ENCODE results near the gene TEDDM1.

The TEDDM1 gene

DNA sequence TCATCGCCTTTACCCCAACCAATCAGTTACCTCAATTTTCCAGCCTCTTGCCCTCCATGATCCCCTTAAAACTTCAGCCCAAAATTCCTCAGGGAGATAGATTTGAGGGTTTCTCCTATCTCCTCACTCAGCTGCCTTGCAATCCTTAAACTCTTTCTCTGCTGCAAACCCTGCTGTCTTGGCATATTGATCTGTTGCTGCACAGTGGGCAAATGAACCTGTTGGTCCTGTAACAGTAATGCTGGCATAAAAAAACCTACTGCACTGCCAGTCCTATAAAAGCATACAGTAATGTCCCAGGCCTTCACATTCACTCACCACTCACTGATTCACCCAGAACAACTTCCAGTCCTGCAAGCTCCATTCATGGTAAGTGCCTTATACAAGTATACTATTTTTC is 5.1 kb upstream of the TEDDM1 start:
- TF ChIP-seq, protein P1, sequence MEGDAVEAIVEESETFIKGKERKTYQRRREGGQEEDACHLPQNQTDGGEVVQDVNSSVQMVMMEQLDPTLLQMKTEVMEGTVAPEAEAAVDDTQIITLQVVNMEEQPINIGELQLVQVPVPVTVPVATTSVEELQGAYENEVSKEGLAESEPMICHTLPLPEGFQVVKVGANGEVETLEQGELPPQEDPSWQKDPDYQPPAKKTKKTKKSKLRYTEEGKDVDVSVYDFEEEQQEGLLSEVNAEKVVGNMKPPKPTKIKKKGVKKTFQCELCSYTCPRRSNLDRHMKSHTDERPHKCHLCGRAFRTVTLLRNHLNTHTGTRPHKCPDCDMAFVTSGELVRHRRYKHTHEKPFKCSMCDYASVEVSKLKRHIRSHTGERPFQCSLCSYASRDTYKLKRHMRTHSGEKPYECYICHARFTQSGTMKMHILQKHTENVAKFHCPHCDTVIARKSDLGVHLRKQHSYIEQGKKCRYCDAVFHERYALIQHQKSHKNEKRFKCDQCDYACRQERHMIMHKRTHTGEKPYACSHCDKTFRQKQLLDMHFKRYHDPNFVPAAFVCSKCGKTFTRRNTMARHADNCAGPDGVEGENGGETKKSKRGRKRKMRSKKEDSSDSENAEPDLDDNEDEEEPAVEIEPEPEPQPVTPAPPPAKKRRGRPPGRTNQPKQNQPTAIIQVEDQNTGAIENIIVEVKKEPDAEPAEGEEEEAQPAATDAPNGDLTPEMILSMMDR (conservative IDR thresholded peaks at IDR 0.05): no peak
- no peak overlapping the region for H3K27ac ChIP-seq

DNA sequence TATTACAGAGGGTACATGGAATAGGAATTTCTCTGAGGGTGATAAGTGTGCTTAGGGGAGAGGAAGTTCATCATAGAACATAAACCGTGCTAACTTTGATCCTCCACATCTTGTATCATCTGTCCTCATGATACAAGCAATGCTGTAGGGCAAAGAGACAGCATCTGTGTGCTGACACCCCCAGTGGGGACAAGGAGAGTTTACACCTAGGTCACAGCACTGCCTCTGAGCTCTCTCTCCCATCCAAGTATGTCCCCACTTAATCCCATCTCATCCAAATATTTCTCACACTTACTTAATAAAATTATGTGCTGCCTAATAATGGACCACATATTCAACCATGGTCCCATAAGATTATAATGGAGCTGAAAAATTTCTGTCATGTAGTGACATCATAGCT is 4.3 kb upstream of the TEDDM1 start:
- H3K27ac ChIP-seq: no peak overlapping the region
- TF ChIP-seq, protein P1 (conservative IDR thresholded peaks at IDR 0.05): no peak

DNA sequence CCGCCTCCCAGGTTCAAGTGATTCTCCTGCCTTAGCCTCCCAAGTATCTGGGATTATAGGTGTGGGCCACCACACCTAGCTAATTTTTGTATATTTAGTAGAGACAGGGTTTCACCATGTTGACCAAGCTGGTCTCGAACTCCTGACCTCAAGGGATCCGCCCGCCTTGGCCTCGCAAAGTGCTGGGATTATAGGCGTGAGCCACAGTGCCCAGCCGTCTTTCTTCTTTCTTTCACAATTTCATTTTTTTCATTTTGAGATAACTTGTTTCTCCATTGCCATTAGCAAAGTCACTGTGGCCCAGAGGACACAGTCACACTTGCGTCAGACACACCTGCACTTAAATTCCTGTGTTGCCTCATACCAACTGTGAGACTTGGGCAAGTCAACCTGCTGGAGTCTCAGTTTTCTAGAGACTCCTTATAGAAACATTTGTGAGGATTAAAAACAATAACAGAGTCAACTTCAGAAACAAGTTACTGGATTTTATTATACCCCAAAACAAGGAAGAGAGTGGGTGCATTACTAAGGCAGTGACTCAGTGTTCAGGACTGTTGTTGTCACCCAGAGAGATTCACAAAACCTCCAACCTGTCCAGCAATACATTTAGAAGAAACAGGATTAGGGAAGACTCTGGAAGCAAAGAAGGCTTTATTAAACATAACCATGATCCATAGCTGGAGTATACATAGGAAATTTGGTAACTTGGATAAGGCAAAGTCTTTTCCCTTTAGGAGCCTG is 2.6 kb downstream of the TEDDM1 start:
- TF ChIP-seq, protein P1 (conservative IDR thresholded peaks at IDR 0.05): no peak

DNA sequence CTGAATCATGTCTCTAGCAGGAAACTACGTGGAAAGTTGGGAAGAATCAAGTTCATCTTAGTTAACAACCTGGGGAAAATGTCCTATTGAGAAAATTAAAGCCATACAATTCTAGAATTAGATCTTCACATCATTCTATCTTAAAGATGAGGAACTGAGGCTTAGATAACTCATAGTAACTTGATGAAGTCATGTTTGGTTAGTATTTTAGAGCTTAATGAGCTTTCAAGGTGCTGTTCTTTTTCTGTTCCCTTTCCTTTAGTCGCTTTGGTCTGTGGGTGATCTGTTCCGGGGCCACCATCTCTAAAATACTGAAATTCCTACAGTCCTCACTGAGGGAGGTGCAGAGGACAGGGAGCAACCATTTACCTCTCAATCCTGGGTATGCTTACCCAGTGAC is 4.6 kb downstream of the TEDDM1 start:
- TF ChIP-seq, protein P1 (conservative IDR thresholded peaks at IDR 0.05): no peak
- no peak overlapping the region for H3K27ac ChIP-seq

More for the DNA sequence above, 2.6 kb downstream of the TEDDM1 start:
- H3K27ac ChIP-seq: no peak overlapping the region

DNA sequence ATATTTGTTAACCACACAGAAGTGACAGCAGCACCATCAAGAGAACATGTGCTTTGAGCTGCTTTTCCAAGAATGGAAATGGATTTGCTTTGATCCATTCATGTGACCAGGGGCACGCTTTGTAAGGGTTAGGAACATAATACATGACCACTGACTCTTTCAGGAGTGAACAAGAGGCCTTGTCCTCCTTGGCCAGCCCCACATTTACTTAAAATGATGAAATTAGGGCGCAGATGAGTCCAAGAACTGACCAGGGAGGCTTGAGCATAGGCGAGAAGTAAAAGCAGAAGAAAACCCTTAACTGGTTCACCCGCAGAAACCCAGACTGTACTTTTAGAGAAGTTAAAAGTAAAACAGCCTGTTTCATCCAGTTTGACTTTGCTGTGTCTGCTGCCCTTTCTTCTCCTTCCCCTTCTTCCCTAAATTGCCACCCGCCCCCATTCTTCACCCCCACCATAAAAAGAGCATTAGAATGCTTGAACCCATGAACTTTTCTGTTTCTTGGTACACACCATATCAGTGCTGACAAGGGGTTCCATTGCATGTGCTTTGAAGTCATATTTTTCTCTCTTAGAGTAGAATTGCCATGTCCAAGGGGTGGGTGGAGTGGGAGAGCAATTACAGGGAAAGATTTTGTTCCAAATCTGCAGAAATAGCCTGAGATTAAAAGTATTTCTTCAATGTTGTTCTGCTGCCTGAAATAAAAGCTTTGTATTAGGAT is 6.3 kb downstream of the TEDDM1 start:
- H3K27ac ChIP-seq: no peak overlapping the region
- TF ChIP-seq, protein P1 (conservative IDR thresholded peaks at IDR 0.05): no peak

DNA sequence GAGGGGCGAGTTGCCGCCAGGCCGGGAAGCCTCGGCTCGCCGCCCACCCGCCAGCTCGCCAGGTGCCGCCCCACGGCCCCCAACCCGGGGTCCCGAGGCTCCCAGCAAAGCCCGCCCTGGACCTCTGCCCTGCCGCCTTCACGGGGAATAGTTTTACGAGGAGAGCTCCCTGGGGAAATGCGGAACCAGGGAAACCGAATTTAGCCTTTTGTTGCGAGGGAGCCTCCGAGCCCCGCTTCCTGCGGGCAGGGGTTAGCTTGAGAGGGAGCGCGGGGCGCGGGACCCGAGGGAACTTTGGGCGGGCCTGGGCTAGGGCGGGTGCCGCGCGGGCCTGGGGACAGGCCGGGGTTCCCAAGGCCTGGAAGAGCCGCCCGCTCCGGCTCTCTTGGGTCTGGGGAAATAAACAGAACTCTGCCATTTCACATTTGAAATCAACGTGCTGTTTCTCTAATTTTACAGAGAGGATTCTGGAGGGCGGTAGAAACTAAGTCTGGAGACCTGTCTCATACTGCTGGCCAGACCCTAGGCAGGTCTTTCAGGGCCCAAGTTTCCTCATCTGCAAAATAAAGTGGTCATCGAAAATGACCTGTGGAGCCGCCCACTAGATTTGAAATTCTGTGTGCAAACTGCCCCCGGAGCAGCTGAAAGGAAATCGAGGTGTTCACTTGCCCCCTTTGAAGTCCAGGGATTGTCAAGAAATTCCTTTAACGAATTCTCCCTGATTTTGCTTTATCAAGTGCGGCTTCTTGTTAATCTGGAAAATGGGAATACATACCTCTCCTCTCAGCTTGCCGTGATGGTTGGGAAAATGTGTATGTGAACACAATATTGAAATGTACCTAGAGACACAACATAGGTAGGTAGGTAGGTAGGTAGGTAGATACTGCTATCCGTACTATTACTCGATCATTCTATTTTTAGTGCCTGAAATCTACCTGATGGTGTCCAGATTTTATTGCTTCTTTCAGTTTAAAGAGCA is 8.1 kb downstream of the TEDDM1 start:
- H3K27ac ChIP-seq: peak overlapping the region; percentile 95
- TF ChIP-seq, protein P1 (conservative IDR thresholded peaks at IDR 0.05): no peak
